GM18520 (cell line): Measurements from ENCODE around the gene ISCA1.

Source experiments
- ATAC-seq: cut with Tn5 transposase; IDR thresholded peaks from one replicate; pipeline ENCODE4 v1.9.1; 2021; ENCODE audit not compliant: unreplicated experiment

The ISCA1 gene

DNA sequence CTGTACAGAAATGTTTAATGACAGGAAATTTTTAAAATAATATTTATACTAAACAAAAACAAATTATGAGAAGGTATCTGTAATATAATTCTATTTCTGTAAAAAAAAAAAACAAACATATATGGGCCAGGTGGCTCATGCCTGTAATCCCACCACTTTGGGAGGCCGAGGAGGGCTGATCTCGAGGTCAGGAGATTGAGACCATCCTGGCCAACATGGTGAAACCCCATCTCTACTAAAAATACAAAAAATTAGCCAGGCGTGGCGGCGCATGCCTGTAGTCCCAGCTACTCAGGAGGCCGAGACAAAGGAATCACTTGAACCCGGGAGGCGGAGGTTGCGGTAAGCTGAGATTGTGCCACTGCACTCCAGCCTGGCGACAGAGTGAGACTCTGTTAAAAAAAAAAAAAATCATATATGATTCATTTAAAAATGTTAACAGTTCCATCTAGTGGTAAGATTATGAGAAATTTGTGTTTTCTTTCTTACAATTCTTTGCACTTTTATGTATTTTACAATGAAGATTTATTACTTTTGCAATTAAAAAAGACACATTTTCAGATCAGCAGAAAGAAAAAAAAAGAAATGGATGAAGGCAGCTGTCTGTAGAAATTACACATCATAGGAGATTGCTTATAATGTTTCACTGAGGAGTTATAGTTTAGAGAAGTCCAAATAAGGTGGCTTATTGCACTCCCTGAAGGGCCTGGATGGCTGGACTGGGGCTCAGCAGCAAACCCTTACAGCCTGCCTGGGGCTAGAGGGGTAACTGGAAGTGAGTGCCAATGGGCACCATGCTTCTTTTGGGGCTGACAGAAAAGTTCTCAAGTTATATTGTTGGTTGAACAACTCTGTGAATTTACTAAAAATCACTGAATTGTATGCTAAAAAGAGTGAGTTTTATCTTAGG, 43.2 kb downstream of the ISCA1 start:
- ATAC-seq, result no peak

DNA sequence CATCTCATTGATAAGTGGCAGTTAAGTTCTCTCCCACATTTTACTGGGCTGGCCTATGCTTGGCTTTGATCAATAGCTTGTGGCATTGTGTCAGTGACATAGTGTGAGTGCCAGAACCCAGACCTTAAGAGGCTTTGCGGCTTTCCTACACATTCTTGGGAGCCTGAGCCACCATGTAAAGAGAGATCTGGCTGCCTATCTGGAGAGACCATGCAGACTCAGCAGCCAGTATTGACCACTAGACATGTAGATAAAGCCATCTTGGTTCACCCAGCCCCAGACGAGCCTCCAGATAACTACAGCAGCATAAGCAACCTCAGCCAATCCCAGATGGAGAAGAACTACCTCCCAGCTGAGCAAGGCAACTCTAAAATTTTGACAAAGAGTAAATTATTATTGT, 51.5 kb downstream of the ISCA1 start:
- ATAC-seq, result no peak

DNA sequence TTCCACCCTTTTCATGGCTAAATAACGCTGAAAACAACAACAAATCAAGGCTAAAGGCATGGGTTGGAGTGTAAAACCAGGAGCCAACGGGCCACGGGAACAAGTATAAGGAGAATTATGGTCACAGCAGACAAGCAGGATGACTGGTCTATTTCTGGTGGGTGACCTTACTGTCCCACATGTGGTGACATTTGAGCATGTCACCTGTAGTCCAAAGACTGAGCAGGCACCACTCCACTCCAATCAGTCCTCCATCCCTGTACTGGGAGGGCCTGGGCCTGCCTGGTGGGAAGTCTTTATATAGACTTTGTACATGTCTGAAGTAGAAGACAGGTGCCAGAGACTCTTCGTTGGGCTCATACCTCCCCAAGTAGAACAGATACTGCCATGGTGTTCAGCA, 59.7 kb downstream of the ISCA1 start:
- ATAC-seq, result no peak

DNA sequence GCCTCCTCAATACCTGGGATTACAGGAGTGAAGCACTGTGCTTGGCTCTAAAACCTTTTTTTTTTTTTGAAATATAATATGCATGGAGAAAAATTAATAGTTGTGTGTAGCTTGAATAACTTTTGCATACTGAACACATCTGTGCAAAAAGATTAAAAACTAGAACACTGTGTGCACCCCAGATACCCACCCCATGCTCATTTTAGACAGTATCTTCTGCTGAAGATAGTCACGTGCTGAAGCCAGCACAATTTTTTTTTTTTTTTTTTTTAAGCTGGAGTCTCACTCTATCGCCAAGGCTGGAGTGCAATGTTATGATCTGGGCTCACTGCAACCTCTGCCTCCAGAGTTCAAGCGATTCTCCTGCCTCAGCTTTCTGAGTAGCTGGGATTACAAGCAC, 62.7 kb downstream of the ISCA1 start:
- ATAC-seq, result no peak

DNA sequence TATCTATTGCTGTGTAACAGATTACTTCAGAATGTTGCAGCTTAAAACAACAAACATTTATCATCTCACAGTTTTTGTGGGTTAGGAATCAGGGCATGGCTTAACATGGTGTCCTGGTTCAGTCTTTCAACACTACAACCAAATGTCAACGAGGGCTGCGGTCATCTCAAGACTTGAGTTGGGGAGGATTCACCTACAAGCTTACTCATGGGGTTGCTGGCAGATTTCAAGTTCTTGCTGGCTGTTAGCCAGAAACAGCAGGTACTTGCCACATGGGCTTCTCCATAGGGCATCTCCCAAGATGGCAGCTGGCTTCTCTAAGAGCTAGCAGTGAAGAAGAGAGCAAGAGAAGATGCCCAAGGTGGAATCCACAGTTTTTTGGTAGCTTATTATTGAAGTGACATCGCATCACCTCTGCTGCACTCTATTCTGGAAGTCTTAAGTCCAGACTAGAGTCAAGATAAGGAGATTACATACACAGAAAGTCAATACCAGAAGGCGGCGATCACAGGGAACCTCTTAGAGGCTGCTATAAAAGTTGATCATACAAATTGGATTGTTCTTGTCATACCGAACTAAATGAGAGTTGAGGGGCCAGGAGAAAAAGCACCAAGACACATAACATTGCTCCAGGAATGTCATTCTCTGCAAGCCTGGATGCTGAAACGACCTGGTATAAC, 65.1 kb downstream of the ISCA1 start:
- no peak for ATAC-seq
